Testis (tissue), 3 donors: ENCODE measurements around the gene EIF2A. TPM values are rescaled to one million over a fixed set of nuclear protein-coding genes. Genes with fewer than 3 reads are reported as not detected.

Experiments used
- DNase-seq: peaks from one replicate; pipeline ENCODE4 v3.0.0-alpha.2; 2019
- H3K27ac ChIP-seq, 2 donors: fragments of 200-600 bp; sonication (generic); one replicate each; pipeline ENCODE4 v1.5.1; 2019
- H3K27me3 ChIP-seq: fragments of 200-600 bp; sonication (generic); one replicate; pipeline ENCODE4 v1.5.1; 2019
- H3K36me3 ChIP-seq: fragments of 200-600 bp; sonication (generic); one replicate; pipeline ENCODE4 v1.5.1; 2017; ENCODE audit warnings: low read depth; ENCODE audit errors: missing control alignments
- H3K4me1 ChIP-seq: fragments of 200-600 bp; sonication (generic); one replicate; pipeline ENCODE4 v1.5.1; 2019
- H3K4me3 ChIP-seq, 2 donors: fragments of 200-600 bp; sonication (generic); one replicate each; pipeline ENCODE4 v1.5.1; 2017 to 2019
- H3K9me3 ChIP-seq: fragments of 200-600 bp; sonication (generic); one replicate; pipeline ENCODE4 v1.5.1; 2017
- CTCF ChIP-seq, 3 experiments: fragments of 450-650 bp in 2 of 3; fragments of 200-600 bp in 1 of 3; sonication (generic) in 1 of 3; IDR thresholded peaks; one replicate each; pipeline ENCODE4 v1.5.1; 2016 to 2019; ENCODE audit warnings: antibody characterized with exemption in 3 of 3, mild to moderate bottlenecking in 2 of 3, moderate library complexity in 1 of 3
- POLR2A ChIP-seq: fragments of 450-650 bp; IDR thresholded peaks from one replicate; pipeline ENCODE4 v1.6.1; 2017; ENCODE audit warnings: antibody characterized with exemption, mild to moderate bottlenecking, moderate library complexity
- WGBS, 2 donors: methylation state at CpG; one replicate each; pipeline ENCODE4 v1.1.5; 2018; 5-methylcytosine and 5-hydroxymethylcytosine counted together
- intact Hi-C: fragments of 100-400 bp; cut with DNase I; formaldehyde crosslinking; loops from one replicate; pipeline ENCODE4 v1.15.1; 2023; ENCODE audit warnings: low total_unique reads
- polyA plus RNA-seq: library from polyadenylated mRNA; stranded (reverse); fragments of 350-450 nt; fragmentation: Illumina TruSeq; extraction: RNeasy Lipid Tissue Mini Kit (QIAGEN cat#74804); gene quantifications from one replicate; pipeline ENCODE4 v1.2.3, GENCODE V29; 2014; ENCODE audit warnings: low read depth, low replicate concordance; ENCODE audit not compliant: insufficient read depth
- total RNA-seq, 2 donors: library from RNA; depleted of rRNA; stranded (reverse); fragments of >200 nt; gene quantifications; one replicate each; pipeline ENCODE4 v1.2.3, GENCODE V29; 2016

The EIF2A gene
- total and polyA plus RNA-seq, 3 donors from 2014 or later: 32.1 to 83.2 (median 70.8) TPM

GRCh38 chr3:150582620-150583019 is 36.0 kb downstream of the EIF2A start:
- H3K36me3 ChIP-seq: no peaks in the 10 kb centered on the region
- no peaks in the 10 kb centered on the region for H3K27me3 ChIP-seq
- no peak for TF ChIP-seq POLR2A
- no peak for TF ChIP-seq CTCF (IDR thresholded peaks at IDR 0.05)
- H3K4me3 ChIP-seq: no peak overlapping the region
- intact Hi-C loops: no loop called here
- no peaks in the 10 kb centered on the region for H3K4me1 ChIP-seq
- no peaks in the 10 kb centered on the region for H3K9me3 ChIP-seq
- no peak overlapping the region for H3K27ac ChIP-seq
- 85 to 90% methylated on average over 2 of the region's 2 CpGs for WGBS, 2 donors
- no peak for DNase-seq

- 83 to 92% methylated on average over 1 of the region's 1 CpG for WGBS, 2 donors
- no peaks in the 10 kb centered on the region for H3K36me3 ChIP-seq
- intact Hi-C loops: no loop called here
Measured at GRCh38 chr3:150583028-150583427, 36.4 kb downstream of the EIF2A start.

DNA sequence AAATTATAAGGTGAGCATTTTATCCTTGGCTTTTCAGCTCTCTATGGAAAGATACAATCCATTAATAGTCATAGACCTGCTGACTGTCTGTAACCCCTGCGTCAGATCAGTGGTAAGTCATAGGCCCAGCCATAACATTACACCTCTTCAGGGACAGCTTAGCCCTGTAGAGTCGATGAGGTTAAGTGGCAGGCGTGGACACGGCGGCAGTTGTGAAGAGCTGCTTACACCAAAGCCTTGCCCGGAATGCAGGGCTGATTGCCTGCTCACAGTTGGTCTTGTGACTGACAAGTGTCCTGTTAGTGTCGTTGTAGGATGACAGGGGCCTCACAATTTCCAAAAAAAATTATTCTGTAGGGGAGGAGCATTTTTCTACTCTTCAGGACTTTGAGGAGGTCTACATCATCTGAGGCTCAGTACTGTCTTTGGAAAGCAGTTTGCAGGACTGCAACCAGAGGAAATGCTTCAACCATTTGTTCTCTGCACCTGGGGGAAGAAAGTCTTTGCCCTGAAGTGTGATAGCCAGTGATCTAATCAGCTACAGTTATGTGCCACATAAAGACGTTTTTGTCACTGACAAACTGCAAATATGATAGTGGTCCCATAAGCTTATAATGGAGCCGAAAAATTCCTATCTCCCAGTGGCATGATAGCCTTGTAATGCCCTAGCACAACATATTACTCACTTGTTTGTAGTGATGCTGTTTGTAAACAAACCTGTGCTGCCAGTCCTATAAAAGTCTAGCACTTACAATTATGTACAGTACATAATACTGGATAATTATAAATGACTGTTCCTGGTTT is 41.6 kb downstream of the EIF2A start:
- 61 to 72% methylated on average over 9 of the region's 9 CpGs for WGBS, 2 donors
- H3K9me3 ChIP-seq: no peaks in the 10 kb centered on the region
- H3K27ac ChIP-seq: no peak overlapping the region
- no peaks in the 10 kb centered on the region for H3K4me1 ChIP-seq
- no peaks in the 10 kb centered on the region for H3K36me3 ChIP-seq
- intact Hi-C loops: no loop called here
- no peak for DNase-seq
- H3K27me3 ChIP-seq: no peaks in the 10 kb centered on the region
- H3K4me3 ChIP-seq: no peak overlapping the region
- TF ChIP-seq POLR2A (no peak), CTCF (IDR thresholded peaks at IDR 0.05) (no peak)

More at GRCh38 chr3:150583028-150583427, 36.4 kb downstream of the EIF2A start:
- no peak overlapping the region for H3K4me3 ChIP-seq
- no peaks in the 10 kb centered on the region for H3K9me3 ChIP-seq
- TF ChIP-seq POLR2A (no peak), CTCF (IDR thresholded peaks at IDR 0.05) (no peak)
- no peaks in the 10 kb centered on the region for H3K4me1 ChIP-seq
- DNase-seq: no peak
- no peaks in the 10 kb centered on the region for H3K27me3 ChIP-seq
- H3K27ac ChIP-seq: no peak overlapping the region

GRCh38 chr3:150589759-150590158 is 43.2 kb downstream of the EIF2A start:
- no peak for DNase-seq
- no peaks in the 10 kb centered on the region for H3K27me3 ChIP-seq
- intact Hi-C loops: no loop called here
- TF ChIP-seq CTCF (IDR thresholded peaks at IDR 0.05) (no peak), POLR2A (no peak)
- H3K36me3 ChIP-seq: no peaks in the 10 kb centered on the region
- H3K4me1 ChIP-seq: no peaks in the 10 kb centered on the region
- no peak overlapping the region for H3K4me3 ChIP-seq
- H3K9me3 ChIP-seq: no peaks in the 10 kb centered on the region
- 84 to 87% methylated on average over 6 of the region's 6 CpGs for WGBS, 2 donors
- H3K27ac ChIP-seq: no peak overlapping the region

DNA sequence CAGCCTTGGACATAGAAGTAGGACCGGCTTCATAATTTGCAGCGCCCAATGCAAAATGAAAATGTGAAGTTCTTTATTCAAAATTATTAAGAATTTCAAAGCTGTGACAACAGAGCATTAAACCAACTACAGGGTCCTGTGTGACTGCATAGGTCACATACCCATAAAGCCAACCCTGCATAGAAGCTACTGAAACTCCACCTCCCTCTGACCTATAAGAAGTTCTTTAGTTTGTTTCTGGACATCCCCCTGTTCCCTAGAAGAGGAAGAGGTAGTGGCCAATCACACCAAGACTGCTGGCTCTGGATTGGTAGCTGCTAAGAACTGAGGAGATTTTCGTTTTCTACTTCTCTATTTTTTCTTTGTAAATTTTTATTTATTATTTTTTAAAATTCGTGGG is 47.6 kb downstream of the EIF2A start:
- Histone ChIP-seq H3K27ac (no peak overlapping the region), H3K4me1 (no peaks in the 10 kb centered on the region), H3K27me3 (no peaks in the 10 kb centered on the region), H3K9me3 (no peaks in the 10 kb centered on the region), H3K36me3 (no peaks in the 10 kb centered on the region), H3K4me3 (no peak overlapping the region)
- no peak for DNase-seq
- intact Hi-C loops: no loop called here
- TF ChIP-seq POLR2A (no peak), CTCF (IDR thresholded peaks at IDR 0.05) (no peak)
- 86 to 92% methylated on average over 4 of the region's 4 CpGs for WGBS, 2 donors
